BLaER1 (cell line): Measurements from ENCODE around the gene WFIKKN2.

ENCODE experiments used
- H3K27ac ChIP-seq: shearing (Covaris generic); formaldehyde crosslinking; 2 replicates; pipeline ENCODE4 v1.8.1; 2022
- H3K27me3 ChIP-seq: shearing (Covaris generic); formaldehyde crosslinking; 2 replicates; pipeline ENCODE4 v1.8.1; 2022
- H3K36me3 ChIP-seq: shearing (Covaris generic); formaldehyde crosslinking; 2 replicates; pipeline ENCODE4 v1.8.1; 2022
- H3K4me1 ChIP-seq: shearing (Covaris generic); formaldehyde crosslinking; 2 replicates; pipeline ENCODE4 v1.8.1; 2022
- H3K4me2 ChIP-seq: shearing (Covaris generic); formaldehyde crosslinking; 2 replicates; pipeline ENCODE4 v1.8.1; 2022
- H3K4me3 ChIP-seq: shearing (Covaris generic); formaldehyde crosslinking; 2 replicates; pipeline ENCODE4 v1.8.1; 2022
- H3K9ac ChIP-seq: shearing (Covaris generic); formaldehyde crosslinking; 2 replicates; pipeline ENCODE4 v1.8.1; 2022
- H3K9me3 ChIP-seq: shearing (Covaris generic); formaldehyde crosslinking; 2 replicates; pipeline ENCODE4 v1.8.1; 2022
- H4K20me1 ChIP-seq: shearing (Covaris generic); formaldehyde crosslinking; 2 replicates; pipeline ENCODE4 v1.8.1; 2022
- Cebpa-rat ChIP-seq: shearing (Covaris generic); IDR thresholded peaks from 2 replicates; pipeline ENCODE4 v1.8.1; 2022

The WFIKKN2 gene

GRCh38 chr17:50863221-50863843 is 27.9 kb downstream of the WFIKKN2 start:
- TF ChIP-seq Cebpa-rat: no peak
- peaks cover 24% of the 10 kb centered on the region for H3K36me3 ChIP-seq
- no peaks in the 10 kb centered on the region for H3K9me3 ChIP-seq
- H3K4me2 ChIP-seq: peak overlapping the region; percentile 73
- no peak overlapping the region for H3K27ac ChIP-seq
- H3K9ac ChIP-seq: no peak overlapping the region
- H3K4me1 ChIP-seq: peaks cover 26% of the 10 kb centered on the region
- no peak overlapping the region for H3K4me3 ChIP-seq
- peaks cover 38% of the 10 kb centered on the region for H4K20me1 ChIP-seq
- no peaks in the 10 kb centered on the region for H3K27me3 ChIP-seq

- Histone ChIP-seq H3K4me1 (peaks cover 32% of the 10 kb centered on the region), H3K9me3 (no peaks in the 10 kb centered on the region), H3K36me3 (peaks cover 24% of the 10 kb centered on the region), H3K27ac (no peak overlapping the region), H3K27me3 (no peaks in the 10 kb centered on the region), H4K20me1 (peaks cover 38% of the 10 kb centered on the region), H3K4me3 (peak overlapping the region; percentile 99; the same call in 1 of the 2 replicates), H3K9ac (no peak overlapping the region), H3K4me2 (peak overlapping the region; percentile 73)
- TF ChIP-seq Cebpa-rat: no peak
Measured at GRCh38 chr17:50863931-50864330, 28.5 kb downstream of the WFIKKN2 start.

GRCh38 chr17:50864747-50865059 is 29.3 kb downstream of the WFIKKN2 start:
- peak overlapping the region; percentile 92 for H3K27ac ChIP-seq
- peak overlapping the region; percentile 97 for H3K9ac ChIP-seq
- no peaks in the 10 kb centered on the region for H3K27me3 ChIP-seq
- H3K4me2 ChIP-seq: peak overlapping the region; percentile 73
- TF ChIP-seq Cebpa-rat: no peak
- peaks cover 39% of the 10 kb centered on the region for H3K4me1 ChIP-seq
- peaks cover 38% of the 10 kb centered on the region for H4K20me1 ChIP-seq
- peak overlapping the region; percentile 99 for H3K4me3 ChIP-seq
- H3K9me3 ChIP-seq: no peaks in the 10 kb centered on the region
- H3K36me3 ChIP-seq: peaks cover 24% of the 10 kb centered on the region

- H3K9ac ChIP-seq: peak overlapping the region; percentile 97
- H3K27me3 ChIP-seq: no peaks in the 10 kb centered on the region
- TF ChIP-seq Cebpa-rat: no peak
- peak overlapping the region; percentile 92 for H3K27ac ChIP-seq
- H4K20me1 ChIP-seq: peaks cover 38% of the 10 kb centered on the region
- peak overlapping the region; percentile 73 for H3K4me2 ChIP-seq
- H3K4me3 ChIP-seq: peak overlapping the region; percentile 99
- peaks cover 24% of the 10 kb centered on the region for H3K36me3 ChIP-seq
- no peaks in the 10 kb centered on the region for H3K9me3 ChIP-seq
- peaks cover 45% of the 10 kb centered on the region for H3K4me1 ChIP-seq
Measured at GRCh38 chr17:50865060-50865867, 29.9 kb downstream of the WFIKKN2 start.

GRCh38 chr17:50865868-50866260 is 30.5 kb downstream of the WFIKKN2 start:
- H3K9me3 ChIP-seq: no peaks in the 10 kb centered on the region
- H3K36me3 ChIP-seq: peaks cover 23% of the 10 kb centered on the region
- no peak for TF ChIP-seq Cebpa-rat
- H3K27me3 ChIP-seq: no peaks in the 10 kb centered on the region
- H4K20me1 ChIP-seq: peaks cover 38% of the 10 kb centered on the region
- H3K27ac ChIP-seq: peak overlapping the region; percentile 92
- peak overlapping the region; percentile 99 for H3K4me3 ChIP-seq
- H3K9ac ChIP-seq: peak overlapping the region; percentile 97
- H3K4me2 ChIP-seq: peak overlapping the region; percentile 73
- H3K4me1 ChIP-seq: peaks cover 51% of the 10 kb centered on the region

GRCh38 chr17:50866261-50866949 is 31.0 kb downstream of the WFIKKN2 start, which contains the start of gene TOB1:
Gene TOB1 (minus strand): TSS chr17:50866354. CDS start chr17:50864017, 2,337 bp downstream.
- no peak for TF ChIP-seq Cebpa-rat
- Histone ChIP-seq H3K27me3 (no peaks in the 10 kb centered on the region), H3K4me2 (peak within 1 kb of the TSS; percentile 83), H3K36me3 (peaks cover 18% of the 10 kb centered on the region), H4K20me1 (peaks cover 38% of the 10 kb centered on the region), H3K4me1 (peaks cover 56% of the 10 kb centered on the region), H3K9ac (peak within 1 kb of the TSS; percentile 97), H3K4me3 (peak within 1 kb of the TSS; percentile 99), H3K9me3 (no peaks in the 10 kb centered on the region), H3K27ac (peak within 1 kb of the TSS; percentile 97)

- TF ChIP-seq Cebpa-rat: no peak
- H4K20me1 ChIP-seq: peaks cover 35% of the 10 kb centered on the region
- peak overlapping the region; percentile 99 for H3K4me3 ChIP-seq
- H3K27ac ChIP-seq: peak overlapping the region; percentile 97
- H3K27me3 ChIP-seq: no peaks in the 10 kb centered on the region
- peak overlapping the region; percentile 94 for H3K9ac ChIP-seq
- peaks cover 12% of the 10 kb centered on the region for H3K36me3 ChIP-seq
- peak overlapping the region; percentile 83 for H3K4me2 ChIP-seq
- H3K4me1 ChIP-seq: peaks cover 62% of the 10 kb centered on the region
- H3K9me3 ChIP-seq: no peaks in the 10 kb centered on the region
Measured at GRCh38 chr17:50866950-50867362, 31.6 kb downstream of the WFIKKN2 start.

- peaks cover 12% of the 10 kb centered on the region for H3K36me3 ChIP-seq
- peak overlapping the region; percentile 99 for H3K4me3 ChIP-seq
- H3K27me3 ChIP-seq: no peaks in the 10 kb centered on the region
- no peak for TF ChIP-seq Cebpa-rat
- no peaks in the 10 kb centered on the region for H3K9me3 ChIP-seq
- H3K27ac ChIP-seq: peak overlapping the region; percentile 97
- H3K4me2 ChIP-seq: peak overlapping the region; percentile 83
- H4K20me1 ChIP-seq: peaks cover 29% of the 10 kb centered on the region
- peak overlapping the region; percentile 94 for H3K9ac ChIP-seq
- peaks cover 67% of the 10 kb centered on the region for H3K4me1 ChIP-seq
Measured at GRCh38 chr17:50867363-50868139, 32.2 kb downstream of the WFIKKN2 start.

GRCh38 chr17:50868140-50868438 is 32.7 kb downstream of the WFIKKN2 start:
- peak overlapping the region; percentile 94 for H3K9ac ChIP-seq
- peak overlapping the region; percentile 97 for H3K27ac ChIP-seq
- peak overlapping the region; percentile 83 for H3K4me2 ChIP-seq
- H3K36me3 ChIP-seq: peaks cover 7% of the 10 kb centered on the region
- peak overlapping the region; percentile 99 for H3K4me3 ChIP-seq
- peaks cover 23% of the 10 kb centered on the region for H4K20me1 ChIP-seq
- peaks cover 67% of the 10 kb centered on the region for H3K4me1 ChIP-seq
- no peak for TF ChIP-seq Cebpa-rat
- no peaks in the 10 kb centered on the region for H3K9me3 ChIP-seq
- H3K27me3 ChIP-seq: no peaks in the 10 kb centered on the region
